Naive thymus-derived CD4-positive, alpha-beta T cell (primary cell): ENCODE results near the gene SELENOO. TPM values are rescaled to one million over a fixed set of nuclear protein-coding genes. Genes with fewer than 3 reads are reported as not detected.
A peak's percentile ranks its signal among the peaks of the same experiment; 100 is the strongest.

Experiments
- ATAC-seq: fragments of 150-1000 bp; cut with Tn5 transposase; 2 replicates; pipeline ENCODE4 v1.10.0; 2021; ENCODE audit warnings: mild to moderate bottlenecking, moderate library complexity
- CTCF ChIA-PET: fragments of 350-600 bp; sonication (Branson Sonifier 250); formaldehyde crosslinking; loops from one replicate; lab custom pipeline; 2021; ENCODE audit warnings: antibody characterized with exemption; lab: Charles Lee
- POLR2A ChIA-PET: fragments of 350-600 bp; sonication (Branson Sonifier 250); formaldehyde crosslinking; loops from one replicate; lab custom pipeline; 2021; ENCODE audit warnings: antibody characterized with exemption, inconsistent platforms; lab: Charles Lee
- DNase-seq, 9 donors: peaks; one replicate each; pipeline versions ENCODE4 v3.0.0 to v3.0.0-alpha.2; 2020 to 2022; ENCODE audit warnings: mixed read lengths in 1 of 9
- H3K27ac ChIP-seq: one replicate; pipeline ENCODE4 v1.7.0; 2013; ENCODE audit warnings: mild to moderate bottlenecking, low read depth, low read length, moderate library complexity
- H3K27me3 ChIP-seq, 2 donors: one replicate each; pipeline ENCODE4 v1.7.0; 2013; ENCODE audit warnings: low read length in 2 of 2, mild to moderate bottlenecking in 2 of 2, moderate library complexity in 2 of 2; ENCODE audit not compliant: control insufficient read depth in 2 of 2, insufficient read depth in 2 of 2
- H3K36me3 ChIP-seq, 3 experiments: 1 replicate in 2 of 3; 2 replicates in 1 of 3; pipeline ENCODE4 v1.7.0; 2013; ENCODE audit warnings: low read length in 3 of 3, mild to moderate bottlenecking in 3 of 3, moderate library complexity in 1 of 3; ENCODE audit not compliant: insufficient read depth in 3 of 3, control insufficient read depth in 2 of 3
- H3K4me1 ChIP-seq, 2 donors: one replicate each; pipeline ENCODE4 v1.7.0; 2013; ENCODE audit warnings: low read length in 2 of 2, mild to moderate bottlenecking in 2 of 2, moderate library complexity in 1 of 2; ENCODE audit not compliant: control insufficient read depth in 2 of 2, insufficient read depth in 2 of 2
- H3K4me3 ChIP-seq: 2 replicates; pipeline ENCODE4 v1.7.0; 2013; ENCODE audit warnings: mild to moderate bottlenecking, low read length
- H3K9me3 ChIP-seq, 3 experiments: 1 replicate in 2 of 3; 2 replicates in 1 of 3; pipeline ENCODE4 v1.7.0; 2013; ENCODE audit warnings: low read length in 3 of 3; ENCODE audit not compliant: control insufficient read depth in 2 of 3
- H3K27ac Mint-ChIP-seq, 9 donors: one replicate each; pipeline ENCODE4 v1.8.0; 2020 to 2022; ENCODE audit warnings: mixed read lengths in 9 of 9, mild to moderate bottlenecking in 8 of 9, moderate library complexity in 5 of 9, inconsistent platforms in 2 of 9
- H3K27me3 Mint-ChIP-seq, 5 donors: one replicate each; pipeline ENCODE4 v1.8.0; 2021 to 2022; ENCODE audit warnings: mixed read lengths in 5 of 5, mild to moderate bottlenecking in 1 of 5
- H3K36me3 Mint-ChIP-seq, 5 donors: one replicate each; pipeline ENCODE4 v1.8.0; 2020 to 2022; ENCODE audit warnings: mixed read lengths in 5 of 5, mild to moderate bottlenecking in 3 of 5, inconsistent platforms in 1 of 5
- H3K4me1 Mint-ChIP-seq, 7 donors: one replicate each; pipeline ENCODE4 v1.8.0; 2020 to 2022; ENCODE audit warnings: mixed read lengths in 7 of 7, mild to moderate bottlenecking in 3 of 7, inconsistent platforms in 1 of 7
- H3K4me3 Mint-ChIP-seq, 10 donors: one replicate each; pipeline ENCODE4 v1.8.0; 2020 to 2022; ENCODE audit warnings: mild to moderate bottlenecking in 10 of 10, mixed read lengths in 10 of 10, moderate library complexity in 6 of 10, inconsistent platforms in 2 of 10
- H3K9me3 Mint-ChIP-seq, 11 donors: one replicate each; pipeline ENCODE4 v1.8.0; 2020 to 2022; ENCODE audit warnings: mixed read lengths in 11 of 11, mild to moderate bottlenecking in 4 of 11, inconsistent platforms in 1 of 11, moderate library complexity in 1 of 11
- intact Hi-C, 2 donors: fragments of 100-400 bp; cut with micrococcal nuclease; formaldehyde crosslinking; loops; one replicate each; pipeline ENCODE4 v1.15.1; 2023
- polyA plus RNA-seq, 2 donors: library from polyadenylated mRNA; unstranded; fragments of 300-500 nt; fragmentation: Illumina TruSeq; gene quantifications; one replicate each; pipeline ENCODE4 v1.2.3, GENCODE V29; 2021
- total RNA-seq, 6 experiments: library from RNA in 5 of 6; stranded (reverse) in 5 of 6; gene quantifications; 1 replicate in 5 of 6; 2 replicates in 1 of 6; pipeline ENCODE4 v1.2.3 and lab custom pipeline; 2021 to 2026

Gene SELENOO
- total and polyA plus RNA-seq, 7 experiments from 2014 or later: 3.4 to 36.6 (median 30.6) TPM

DNA sequence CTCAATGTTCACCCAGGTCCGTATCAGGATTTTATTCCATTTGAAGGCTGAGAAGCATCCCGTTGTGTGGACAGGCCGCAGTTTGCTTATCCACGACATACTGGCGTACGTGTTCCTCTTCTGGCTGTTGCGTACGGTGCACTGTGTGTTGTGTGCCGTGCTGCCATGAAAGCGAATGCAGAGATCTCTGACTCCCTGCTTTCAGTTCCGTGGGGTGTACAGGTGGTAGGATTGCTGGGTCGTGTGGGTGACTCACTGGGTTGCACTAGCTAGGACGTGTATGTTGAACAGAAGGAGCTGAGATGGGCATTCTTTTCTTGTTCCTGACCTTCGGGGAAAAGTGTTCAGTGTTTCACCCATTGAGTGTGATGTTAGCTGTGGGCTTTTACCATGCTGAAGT, 10.3 kb downstream of the SELENOO start:
- ATAC-seq (no peak), DNase-seq (no peak)
- peaks cover 7 to 36% (median 29%) of the 10 kb centered on the region in 7 donors for H3K4me1 Mint-ChIP-seq
- intact Hi-C loops: no loop called here
- Histone ChIP-seq H3K27ac (no peak overlapping the region), H3K36me3 (peaks cover 0 to 70% (median 7%) of the 10 kb centered on the region in 3 experiments), H3K9me3 (no peaks in the 10 kb centered on the region), H3K4me3 (no peak overlapping the region), H3K4me1 (no peaks in the 10 kb centered on the region), H3K27me3 (no peaks in the 10 kb centered on the region)
- ChIA-PET POLR2A (interaction anchor here (0.6 to 1.5 kb wide), 4 partner anchors 8 to 342 kb away, joined by 3 to 7 read pairs (median 3); no protein-coding TSS in a partner anchor), CTCF (interaction anchor here (0.6 to 1.4 kb wide), 8 partner anchors 11 to 118 kb away, joined by 3 to 9 read pairs (median 4); no protein-coding TSS in a partner anchor)
- no peaks in the 10 kb centered on the region for H3K9me3 Mint-ChIP-seq
- H3K27ac Mint-ChIP-seq: peak overlapping the region in 6 of 9 donors; percentile 20 to 82 (median 42)
- H3K4me3 Mint-ChIP-seq: no peak overlapping the region
- H3K27me3 Mint-ChIP-seq: no peaks in the 10 kb centered on the region
- peaks cover 5 to 39% (median 18%) of the 10 kb centered on the region in 5 donors for H3K36me3 Mint-ChIP-seq

GRCh38 chr22:50213263-50213662, 12.5 kb downstream of the SELENOO start:
- H3K9me3 Mint-ChIP-seq: no peaks in the 10 kb centered on the region
- Histone ChIP-seq H3K4me3 (no peak overlapping the region), H3K27me3 (no peaks in the 10 kb centered on the region), H3K9me3 (no peaks in the 10 kb centered on the region), H3K36me3 (peaks cover 0 to 74% (median 9%) of the 10 kb centered on the region in 3 experiments), H3K4me1 (no peaks in the 10 kb centered on the region), H3K27ac (no peak overlapping the region)
- H3K36me3 Mint-ChIP-seq: peaks cover 5 to 40% (median 18%) of the 10 kb centered on the region in 5 donors
- peaks cover 7 to 36% (median 26%) of the 10 kb centered on the region in 7 donors for H3K4me1 Mint-ChIP-seq
- no peak for ATAC-seq
- H3K4me3 Mint-ChIP-seq: no peak overlapping the region
- ChIA-PET POLR2A (no interaction called here), CTCF (interaction anchor here (0.6 to 2.8 kb wide), 2 partner anchors 64 to 89 kb away, joined by 3 to 10 read pairs; no protein-coding TSS in a partner anchor)
- no peak for DNase-seq
- H3K27ac Mint-ChIP-seq: peak overlapping the region in 8 of 9 donors; percentile 13 to 74 (median 53)
- no peaks in the 10 kb centered on the region for H3K27me3 Mint-ChIP-seq
- intact Hi-C loops: no loop called here

- Mint-ChIP-seq H3K4me3 (no peak overlapping the region), H3K9me3 (no peaks in the 10 kb centered on the region), H3K27me3 (no peaks in the 10 kb centered on the region), H3K27ac (peak overlapping the region in 6 of 9 donors; percentile 22 to 87 (median 66)), H3K4me1 (peaks cover 2 to 30% (median 21%) of the 10 kb centered on the region in 7 donors), H3K36me3 (peaks cover 0 to 36% (median 14%) of the 10 kb centered on the region in 5 donors)
- Histone ChIP-seq H3K27ac (no peak overlapping the region), H3K27me3 (no peaks in the 10 kb centered on the region), H3K36me3 (peaks cover 0 to 81% (median 11%) of the 10 kb centered on the region in 3 experiments), H3K4me1 (no peaks in the 10 kb centered on the region), H3K9me3 (no peaks in the 10 kb centered on the region), H3K4me3 (no peak overlapping the region)
- ATAC-seq (no peak), DNase-seq (no peak)
- POLR2A ChIA-PET: interaction anchor here (0.7 to 1.4 kb wide), 2 partner anchors 26 to 114 kb away, joined by 3 read pairs; no protein-coding TSS in a partner anchor
- intact Hi-C loops: no loop called here
- CTCF ChIA-PET: interaction anchor here (1.2 to 1.7 kb wide), 2 partner anchors 11 to 66 kb away, joined by 3 to 4 read pairs; no protein-coding TSS in a partner anchor
Observed at GRCh38 chr22:50215297-50216054, 14.7 kb downstream of the SELENOO start.

GRCh38 chr22:50216055-50216683, 15.4 kb downstream of the SELENOO start:
- Mint-ChIP-seq H3K9me3 (no peaks in the 10 kb centered on the region), H3K27me3 (no peaks in the 10 kb centered on the region), H3K4me1 (peaks cover 2 to 30% (median 18%) of the 10 kb centered on the region in 7 donors), H3K36me3 (peaks cover 0 to 33% (median 14%) of the 10 kb centered on the region in 5 donors), H3K27ac (peak overlapping the region in 1 of 9 donors; percentile 62), H3K4me3 (no peak overlapping the region)
- ChIA-PET POLR2A (interaction anchor here (0.7 kb wide), 1 partner anchor 28 kb away, joined by 3 read pairs; no protein-coding TSS in a partner anchor), CTCF (interaction anchor here (1.2 to 1.7 kb wide), 2 partner anchors 11 to 67 kb away, joined by 3 to 4 read pairs; no protein-coding TSS in a partner anchor)
- Histone ChIP-seq H3K4me1 (no peaks in the 10 kb centered on the region), H3K27ac (no peak overlapping the region), H3K27me3 (no peaks in the 10 kb centered on the region), H3K4me3 (no peak overlapping the region), H3K9me3 (no peaks in the 10 kb centered on the region), H3K36me3 (peaks cover 0 to 81% (median 14%) of the 10 kb centered on the region in 3 experiments)
- DNase-seq (no peak), ATAC-seq (no peak)
- intact Hi-C loops: no loop called here

GRCh38 chr22:50216684-50217520, 16.1 kb downstream of the SELENOO start:
- CTCF ChIA-PET: no interaction called here
- DNase-seq: no peak
- ATAC-seq: no peak
- no peaks in the 10 kb centered on the region for H3K4me1 ChIP-seq
- Mint-ChIP-seq H3K4me3 (no peak overlapping the region), H3K27ac (peak overlapping the region in 1 of 9 donors; percentile 25), H3K27me3 (no peaks in the 10 kb centered on the region), H3K9me3 (no peaks in the 10 kb centered on the region), H3K36me3 (peaks cover 0 to 32% (median 14%) of the 10 kb centered on the region in 5 donors), H3K4me1 (peaks cover 2 to 30% (median 16%) of the 10 kb centered on the region in 7 donors)
- no peaks in the 10 kb centered on the region for H3K9me3 ChIP-seq
- H3K4me3 ChIP-seq: no peak overlapping the region
- H3K27ac ChIP-seq: no peak overlapping the region
- H3K36me3 ChIP-seq: peaks cover 3 to 85% (median 14%) of the 10 kb centered on the region in 3 experiments
- no peaks in the 10 kb centered on the region for H3K27me3 ChIP-seq
- POLR2A ChIA-PET: interaction anchor here (0.7 kb wide), 1 partner anchor 27 kb away, joined by 3 read pairs; no protein-coding TSS in a partner anchor
- intact Hi-C loops: no loop called here
